Adrenal gland (tissue), 5 donors: ENCODE results near the gene IMPG2.

Experiments
- POLR2A ChIP-seq, 2 donors: fragments of 450-650 bp; IDR thresholded peaks; one replicate each; pipeline ENCODE4 v1.6.1; 2017; ENCODE audit warnings: antibody characterized with exemption in 2 of 2, mild to moderate bottlenecking in 2 of 2, moderate library complexity in 1 of 2
- TF ChIP-seq, protein P1 (sequence below), 6 experiments: fragments of 450-650 bp in 4 of 6; fragments of 200-600 bp in 2 of 6; sonication (generic) in 1 of 6; IDR thresholded peaks; 1 replicate in 5 of 6; 2 replicates in 1 of 6; pipeline versions ENCODE4 v1.5.1 to v1.8.0; 2016 to 2021; ENCODE audit warnings: antibody characterized with exemption in 6 of 6, mild to moderate bottlenecking in 2 of 6, moderate library complexity in 1 of 6
- donor health status: DM: no; HTN: no; CAD: no.

DNA sequence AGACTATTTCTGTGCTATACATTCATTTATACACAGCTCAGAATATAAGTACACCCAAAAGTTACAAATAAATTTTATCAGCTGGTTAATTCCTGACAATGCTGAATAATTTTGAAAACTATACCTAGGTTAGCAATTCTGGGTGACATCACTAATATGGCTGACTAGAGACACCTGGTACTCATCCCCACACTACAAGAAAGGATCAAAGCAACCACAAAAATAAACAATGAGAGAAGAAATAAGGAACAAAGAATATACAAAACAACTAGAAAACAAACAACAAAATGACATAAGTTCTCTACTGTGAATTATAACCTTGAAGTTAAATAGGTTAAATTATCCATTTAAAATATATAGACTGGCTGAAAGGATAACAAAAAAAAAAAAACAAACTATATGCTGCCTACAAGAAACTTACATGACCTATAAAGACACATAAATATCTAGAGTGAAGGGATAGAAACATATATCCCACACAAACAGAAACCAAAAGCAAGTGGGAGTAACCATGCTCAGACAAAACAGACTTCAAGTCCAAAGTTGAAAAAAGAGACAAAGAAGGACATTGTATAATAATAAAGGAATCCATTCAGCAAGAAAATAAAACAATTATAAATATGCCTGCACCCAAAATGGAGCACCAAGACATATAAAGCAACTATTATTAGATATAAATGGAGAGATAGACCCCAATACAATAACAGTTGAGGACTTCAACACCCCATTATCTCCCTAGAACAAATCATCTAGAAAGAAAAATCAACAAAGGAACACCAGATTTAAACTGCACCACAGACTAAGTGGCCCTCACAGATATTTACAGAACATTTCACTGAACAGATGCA lies 57.8 kb downstream of the IMPG2 start:
- TF ChIP-seq, protein P1, sequence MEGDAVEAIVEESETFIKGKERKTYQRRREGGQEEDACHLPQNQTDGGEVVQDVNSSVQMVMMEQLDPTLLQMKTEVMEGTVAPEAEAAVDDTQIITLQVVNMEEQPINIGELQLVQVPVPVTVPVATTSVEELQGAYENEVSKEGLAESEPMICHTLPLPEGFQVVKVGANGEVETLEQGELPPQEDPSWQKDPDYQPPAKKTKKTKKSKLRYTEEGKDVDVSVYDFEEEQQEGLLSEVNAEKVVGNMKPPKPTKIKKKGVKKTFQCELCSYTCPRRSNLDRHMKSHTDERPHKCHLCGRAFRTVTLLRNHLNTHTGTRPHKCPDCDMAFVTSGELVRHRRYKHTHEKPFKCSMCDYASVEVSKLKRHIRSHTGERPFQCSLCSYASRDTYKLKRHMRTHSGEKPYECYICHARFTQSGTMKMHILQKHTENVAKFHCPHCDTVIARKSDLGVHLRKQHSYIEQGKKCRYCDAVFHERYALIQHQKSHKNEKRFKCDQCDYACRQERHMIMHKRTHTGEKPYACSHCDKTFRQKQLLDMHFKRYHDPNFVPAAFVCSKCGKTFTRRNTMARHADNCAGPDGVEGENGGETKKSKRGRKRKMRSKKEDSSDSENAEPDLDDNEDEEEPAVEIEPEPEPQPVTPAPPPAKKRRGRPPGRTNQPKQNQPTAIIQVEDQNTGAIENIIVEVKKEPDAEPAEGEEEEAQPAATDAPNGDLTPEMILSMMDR (IDR thresholded peaks at IDR 0.05): no peak
- TF ChIP-seq POLR2A (IDR thresholded peaks at IDR 0.05): no peak
